HG02642 (cell line): Measurements from ENCODE around the gene NUP205.
"Not testable (repeated sequence)": the region's sequence is repeated elsewhere in the genome, so short reads cannot be mapped to it uniquely, and the experiment has no call there.

Experiments used
- ATAC-seq: cut with Tn5 transposase; IDR thresholded peaks from one replicate; pipeline ENCODE4 v1.9.1; 2021; ENCODE audit warnings: mild to moderate bottlenecking; ENCODE audit not compliant: unreplicated experiment, poor library complexity

NUP205 gene

DNA sequence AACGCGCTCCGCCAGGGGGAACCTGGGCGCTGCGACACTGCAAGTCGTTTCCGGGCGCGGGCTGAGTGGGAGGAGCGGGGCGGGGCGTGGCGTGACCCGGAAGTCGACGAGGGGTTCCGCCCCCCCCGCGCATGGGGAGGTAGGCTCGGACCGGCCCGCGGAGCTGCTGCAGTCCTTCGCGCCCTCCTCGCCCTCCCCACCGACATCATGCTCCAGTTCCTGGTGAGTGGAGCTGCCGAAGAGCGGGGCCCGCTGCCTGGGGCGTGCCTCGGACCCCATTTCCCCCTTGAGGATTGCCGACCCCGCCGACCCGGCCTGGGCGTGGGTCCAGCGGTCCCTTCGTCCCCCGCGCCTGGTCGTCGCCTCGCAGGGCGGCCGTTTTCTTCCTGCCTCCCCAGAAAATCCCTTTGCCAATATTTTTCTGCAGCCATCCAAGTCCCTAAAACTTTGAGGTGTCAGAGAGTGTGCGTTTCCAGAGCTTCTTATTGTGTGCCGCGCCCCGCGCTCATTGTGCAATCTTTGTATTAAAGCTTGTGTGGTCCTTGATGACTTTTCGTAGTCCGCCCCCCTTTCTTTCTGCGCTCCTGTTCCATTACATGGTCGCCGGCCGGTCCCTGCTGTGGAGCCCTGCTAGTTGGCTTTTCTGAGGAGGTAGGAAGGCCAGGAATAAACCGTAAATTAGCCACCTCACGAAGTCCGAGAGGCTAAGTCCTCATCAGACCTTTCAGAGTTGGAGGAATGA lies 104.8 kb downstream of the NUP205 start, which contains the start of gene STMP1:
Gene STMP1, plus strand, starts transcription at position 142 of the 742 bp plus-strand sequence.
- peak; percentile 97 for ATAC-seq

DNA sequence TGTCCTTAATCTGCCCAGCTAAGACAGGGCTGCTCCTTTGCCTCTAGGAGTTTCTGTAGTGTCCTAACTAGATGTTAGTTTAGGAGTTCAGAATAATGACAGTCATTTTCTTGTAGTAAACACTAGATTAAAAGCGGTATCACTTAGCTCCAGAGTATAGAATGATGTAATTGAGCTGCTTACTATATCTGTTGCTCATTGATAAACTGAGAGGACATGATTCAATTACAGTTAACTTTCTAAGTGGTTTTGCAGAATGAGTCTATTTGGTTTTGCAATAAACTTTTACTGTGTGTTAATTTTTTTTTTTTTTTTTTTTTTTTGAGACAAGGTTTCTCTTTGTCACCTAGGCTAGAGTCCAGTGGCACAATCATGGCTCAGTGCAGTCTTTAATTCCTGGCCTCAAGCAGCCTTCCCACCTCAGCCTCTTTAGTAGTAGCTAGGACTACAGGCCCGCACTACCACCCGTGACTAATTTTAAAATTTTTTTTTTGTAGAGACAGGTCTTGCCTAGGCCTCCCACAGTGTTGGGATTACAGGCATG lies 106.4 kb downstream of the NUP205 start:
- no peak for ATAC-seq

DNA sequence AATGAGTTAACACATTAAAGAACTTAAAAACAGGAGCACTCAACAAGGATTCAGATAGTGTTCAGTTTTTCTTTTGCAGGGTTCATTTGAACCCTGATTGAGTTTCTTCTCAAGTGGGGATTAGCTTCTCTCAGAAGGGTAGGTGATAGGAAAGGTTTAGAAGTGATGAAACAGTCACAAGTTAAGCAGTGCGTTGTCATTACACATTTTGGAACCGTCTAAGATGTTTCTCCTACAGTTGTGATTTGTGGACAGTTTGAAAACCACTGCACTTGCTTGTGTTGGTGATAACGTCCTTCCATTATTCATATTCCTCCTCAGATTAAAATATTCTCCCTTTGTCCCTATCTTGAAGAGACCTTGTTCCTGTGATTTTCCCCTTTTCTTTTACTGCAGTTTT lies 107.3 kb downstream of the NUP205 start:
- ATAC-seq = no peak

DNA sequence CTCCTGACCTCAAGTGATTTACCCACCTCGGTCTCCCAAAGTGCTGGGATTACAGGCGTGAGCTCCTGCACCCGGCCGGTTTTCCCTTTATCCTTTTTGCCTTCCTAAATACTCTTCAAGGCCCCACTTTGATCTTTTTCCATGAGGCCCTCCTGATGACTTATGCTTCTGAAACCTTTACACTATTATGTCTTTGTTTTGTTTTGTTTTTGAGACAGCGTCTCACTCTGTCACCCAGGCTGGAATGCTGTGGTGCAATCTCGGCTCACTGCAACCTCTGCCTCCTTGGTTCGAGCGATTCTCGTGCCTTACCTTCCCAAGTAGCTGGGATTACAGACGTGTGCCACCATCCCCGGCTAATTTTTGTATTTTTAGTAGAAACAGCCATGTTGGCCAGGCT lies 108.4 kb downstream of the NUP205 start:
- no peak for ATAC-seq

DNA sequence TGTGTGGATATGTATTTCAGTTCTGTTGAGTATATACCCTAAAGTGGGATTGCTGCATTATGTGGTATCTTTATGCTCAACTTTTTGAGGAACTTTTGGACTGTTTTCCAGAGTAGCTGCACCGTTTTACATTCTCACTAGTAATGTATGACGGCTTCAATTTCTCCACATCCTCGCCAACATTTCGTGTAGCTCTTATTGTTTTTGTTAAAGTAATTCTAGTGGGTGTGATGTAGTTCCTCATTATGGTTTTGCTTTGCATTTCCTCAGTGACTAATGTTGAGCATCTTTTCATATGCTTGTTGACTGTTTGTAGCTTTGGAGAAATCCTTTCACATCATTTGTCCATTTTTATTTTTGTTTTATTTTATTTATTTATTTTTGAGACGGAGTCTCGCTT lies 109.1 kb downstream of the NUP205 start:
- no peak for ATAC-seq

DNA sequence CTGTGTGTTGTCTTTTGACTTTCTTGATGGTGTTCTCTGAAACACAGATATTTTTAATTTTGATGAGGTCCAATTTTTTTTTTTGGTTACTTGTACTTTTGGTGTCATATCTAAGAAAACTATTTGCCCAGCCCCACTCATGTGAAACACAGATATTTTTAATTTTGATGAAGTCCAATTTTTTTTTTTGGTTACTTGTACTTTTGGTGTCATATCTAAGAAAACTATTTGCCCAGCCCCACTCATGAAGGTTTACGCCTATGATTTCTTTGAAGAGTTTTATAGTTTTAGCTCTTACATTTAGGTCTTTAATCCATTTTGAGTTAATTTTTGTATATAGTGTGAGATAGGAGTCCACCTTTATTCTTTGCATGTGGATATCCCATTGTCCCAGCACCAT lies 109.9 kb downstream of the NUP205 start:
- not testable (repeated sequence) for ATAC-seq

DNA sequence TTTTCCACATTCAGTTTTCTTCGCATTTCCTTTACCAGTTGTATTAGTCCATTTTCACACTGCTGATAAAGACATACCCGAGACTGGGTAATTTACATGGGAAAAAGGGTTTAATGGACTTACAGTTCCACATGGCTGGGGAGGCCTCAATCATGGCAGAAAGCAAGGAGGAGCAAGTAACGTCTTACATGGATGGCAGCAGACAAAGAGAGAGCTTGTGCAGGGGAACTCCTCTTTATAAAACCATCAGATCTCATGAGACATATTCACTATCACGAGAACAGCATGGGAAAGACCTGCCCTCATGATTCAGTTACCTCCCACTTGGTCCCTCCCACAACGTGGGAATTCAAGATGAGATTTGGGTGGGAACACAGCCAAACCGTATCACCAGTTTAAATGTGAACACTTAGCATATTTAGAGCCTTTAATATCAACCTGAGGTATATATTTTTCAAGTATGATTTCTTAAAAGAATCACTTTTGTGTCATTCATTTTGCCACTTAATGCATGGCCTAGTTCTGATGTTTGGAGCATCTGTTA lies 111.2 kb downstream of the NUP205 start:
- not testable (repeated sequence) for ATAC-seq

DNA sequence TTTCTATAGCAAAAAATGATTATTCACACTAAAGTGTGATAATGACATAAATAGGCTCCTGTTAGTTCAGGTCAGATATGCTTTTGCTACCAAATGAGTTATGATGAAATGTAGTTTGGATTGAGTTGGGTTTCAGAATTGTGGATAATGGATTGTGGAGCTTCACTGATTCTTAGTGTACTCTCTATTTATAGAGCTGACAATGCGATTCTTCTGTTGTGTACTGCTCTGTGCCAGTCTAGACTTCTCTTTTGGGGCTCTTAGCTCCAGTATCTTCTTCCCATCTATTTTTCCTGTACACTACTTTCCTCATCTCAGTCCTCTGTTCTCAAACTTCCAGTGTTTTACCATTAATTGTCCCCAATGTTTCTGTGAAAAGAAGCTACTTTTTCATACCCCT lies 112.1 kb downstream of the NUP205 start:
- ATAC-seq = no peak

DNA sequence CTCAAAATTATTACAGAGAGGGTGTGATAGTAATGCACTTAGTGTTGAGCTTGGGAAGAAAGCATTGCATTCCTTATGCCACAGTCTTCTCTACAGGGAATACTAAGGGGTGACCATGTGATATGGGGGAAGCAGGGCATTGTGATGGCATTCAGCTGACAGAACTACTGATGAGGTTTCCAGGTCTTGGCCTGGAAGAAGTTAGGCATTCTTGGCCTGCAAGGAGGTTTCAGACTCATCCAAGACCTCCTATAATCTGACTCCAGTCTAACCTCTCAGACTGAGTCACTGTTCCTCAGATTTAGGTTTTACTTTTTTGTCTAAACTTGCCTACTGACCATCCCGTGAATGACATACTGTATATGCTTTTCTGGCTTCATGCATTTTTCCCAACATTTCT lies 112.5 kb downstream of the NUP205 start:
- no peak for ATAC-seq

DNA sequence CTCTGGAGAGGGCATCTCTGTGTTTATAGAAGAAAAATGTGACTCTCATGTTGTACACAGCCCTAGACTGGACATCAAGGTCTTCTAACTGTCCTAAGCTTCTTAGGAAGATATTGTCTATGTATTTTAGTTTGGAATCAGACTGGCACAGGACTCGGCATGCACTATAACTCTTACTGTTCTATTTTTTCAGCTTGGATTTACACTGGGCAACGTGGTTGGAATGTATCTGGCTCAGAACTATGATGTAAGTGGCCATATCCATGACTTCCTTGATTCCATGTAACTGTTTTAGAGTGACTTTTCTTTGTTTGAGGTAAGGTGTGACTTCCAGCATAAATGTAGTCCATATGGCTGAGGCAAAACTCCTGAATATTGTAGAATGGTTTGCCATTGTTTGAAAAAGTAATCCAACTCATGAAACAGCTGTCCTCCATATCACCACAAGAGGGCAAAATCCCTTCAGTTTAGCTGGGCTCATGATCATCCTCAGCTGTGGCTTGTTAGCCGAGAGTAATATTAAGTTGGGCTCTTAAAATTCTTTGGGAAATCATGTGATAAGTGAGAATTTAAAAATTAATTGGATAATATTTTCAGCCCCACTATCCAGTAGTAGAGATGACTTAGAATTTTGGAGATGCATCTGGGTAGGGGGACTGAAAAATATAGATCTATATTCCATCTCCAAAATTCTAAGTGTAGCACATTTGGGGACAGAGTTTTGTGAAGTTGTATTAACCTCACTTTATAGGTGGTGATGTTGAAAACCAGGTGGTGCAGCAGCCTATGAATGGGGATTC lies 115.0 kb downstream of the NUP205 start:
- peak; percentile 73 for ATAC-seq

DNA sequence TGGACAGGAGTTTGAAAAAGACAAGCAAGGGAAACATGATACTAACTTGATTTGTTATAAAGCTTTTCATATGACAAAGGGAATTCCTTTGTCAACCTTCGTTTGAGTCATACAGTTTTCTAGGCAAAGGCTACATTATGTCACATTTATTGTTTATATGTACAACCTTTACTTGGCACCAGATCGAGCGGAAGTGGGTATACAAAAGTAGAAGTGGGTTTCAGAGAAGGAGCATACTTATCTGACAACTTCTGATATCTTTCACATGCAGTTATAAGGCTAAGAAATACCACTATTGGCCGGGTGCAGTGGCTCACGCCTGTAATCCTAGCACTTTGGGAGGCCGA lies 115.6 kb downstream of the NUP205 start:
- ATAC-seq = no peak

DNA sequence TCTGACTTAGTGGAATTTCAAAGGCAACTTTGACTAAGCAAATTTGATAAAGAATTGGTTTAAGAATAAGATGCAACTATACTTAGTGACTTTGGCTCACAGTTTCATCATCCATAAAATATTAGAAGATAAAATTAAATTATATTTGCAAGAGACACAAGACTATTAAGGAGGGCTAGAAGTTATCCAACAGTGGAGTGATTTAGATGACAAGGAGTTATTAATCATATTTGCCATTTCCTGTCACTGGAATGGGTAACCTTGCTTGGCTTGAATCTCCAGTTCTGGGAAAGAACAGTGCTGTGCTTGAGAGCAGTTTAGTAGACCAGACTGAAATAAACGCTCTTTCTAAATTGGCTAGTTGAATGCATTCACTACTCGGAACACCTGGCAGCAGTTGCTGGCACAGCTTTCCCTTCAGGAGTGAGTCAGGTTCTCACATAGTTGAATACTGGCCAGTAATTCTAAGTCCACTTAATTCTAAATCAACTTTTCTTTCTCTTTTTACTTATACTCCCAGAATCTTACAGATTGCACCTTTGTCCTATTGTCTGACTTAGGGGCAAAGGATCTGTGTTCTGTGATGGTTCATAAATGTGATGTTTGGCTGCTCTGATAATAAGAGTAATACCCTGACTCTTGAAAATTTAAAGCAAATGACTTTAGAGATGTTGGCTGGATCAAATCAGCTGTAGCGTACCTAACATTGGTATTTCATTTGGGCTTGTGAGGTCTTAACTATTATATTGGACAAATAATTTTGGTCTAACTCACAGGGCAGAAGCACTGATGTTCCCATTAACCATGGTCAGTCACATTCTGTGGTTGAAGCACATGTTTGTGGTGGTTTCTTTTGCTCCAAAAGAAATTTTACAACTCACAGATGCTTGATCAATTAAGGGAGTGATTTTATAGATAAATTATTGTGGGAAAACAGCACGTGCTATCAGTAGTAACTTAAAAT lies 121.2 kb downstream of the NUP205 start:
- ATAC-seq = no peak

DNA sequence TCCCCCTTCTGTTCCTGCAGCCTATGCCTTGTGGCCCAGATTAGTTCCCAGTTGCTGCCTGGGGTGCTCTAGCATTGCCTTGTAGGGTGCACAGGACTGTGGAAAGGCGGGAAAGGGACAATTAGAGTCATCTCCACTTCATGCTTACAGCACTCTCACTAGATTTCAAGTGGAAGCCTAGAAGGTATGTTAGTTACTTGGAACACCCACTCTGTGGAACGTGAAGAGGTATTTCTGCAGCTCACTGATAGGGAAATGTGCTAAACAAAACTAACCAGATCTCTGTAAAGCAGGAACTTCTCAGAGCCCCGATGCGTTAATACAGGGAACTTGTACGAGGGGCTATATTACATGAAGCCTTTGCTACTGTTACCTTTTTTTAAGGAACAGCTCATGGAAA lies 124.0 kb downstream of the NUP205 start:
- no peak for ATAC-seq

DNA sequence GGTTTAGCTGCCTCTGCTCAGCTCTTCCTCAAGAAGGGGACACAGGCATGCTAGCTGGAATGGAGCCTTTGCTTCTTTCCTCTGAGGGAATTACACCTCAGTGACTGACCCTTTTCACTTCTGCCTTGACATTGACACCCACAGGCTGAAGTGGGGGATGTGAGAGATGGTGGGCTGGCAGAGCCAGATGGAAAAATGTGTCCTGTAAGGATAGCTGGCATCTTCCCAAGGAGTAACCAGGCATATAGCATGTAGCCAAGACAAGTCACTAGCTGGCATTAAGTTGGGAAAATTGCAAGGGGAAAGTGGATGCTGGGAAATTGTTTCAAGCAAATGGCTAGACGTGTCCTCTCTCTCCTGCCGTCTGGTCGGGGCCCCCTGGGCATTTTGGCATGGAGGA lies 124.5 kb downstream of the NUP205 start:
- ATAC-seq = no peak

DNA sequence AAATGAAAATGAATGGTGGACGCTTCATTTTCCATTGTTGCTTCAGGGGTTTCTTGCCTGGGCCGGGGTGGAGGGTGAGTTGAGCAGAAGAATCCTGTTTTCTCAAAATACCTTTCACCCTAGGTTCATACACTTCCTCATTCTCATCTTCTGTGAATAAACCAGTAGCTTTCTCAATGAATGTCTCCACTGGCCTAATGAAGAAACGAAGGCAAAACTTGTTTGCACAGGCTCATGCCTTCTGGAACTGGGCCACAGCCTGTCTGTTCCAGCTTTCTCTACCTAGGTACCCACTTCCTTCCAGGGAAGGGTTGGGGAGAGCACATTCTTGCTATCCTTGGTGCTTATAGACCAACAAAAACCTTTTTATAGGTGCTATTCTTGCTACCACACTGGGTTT lies 125.9 kb downstream of the NUP205 start:
- no peak for ATAC-seq

DNA sequence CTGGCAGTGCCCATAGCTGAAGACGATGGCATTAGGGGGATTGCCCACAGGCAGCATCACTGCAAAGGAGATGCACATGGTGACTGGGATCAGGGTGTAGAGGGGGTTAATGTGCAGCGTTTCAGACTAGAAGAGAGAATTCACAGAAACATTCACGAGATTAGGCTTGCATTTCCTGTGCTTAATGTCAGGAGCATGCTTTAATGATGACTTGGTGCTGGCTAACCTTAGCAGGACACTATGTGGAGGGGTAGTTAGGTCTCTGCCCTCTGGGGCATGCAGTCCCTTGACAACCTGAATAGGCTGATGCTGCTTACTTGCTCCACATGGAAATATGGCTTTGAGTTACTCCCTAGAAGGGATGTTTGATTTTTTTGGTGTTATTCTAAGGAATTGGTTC lies 126.4 kb downstream of the NUP205 start:
- no peak for ATAC-seq

DNA sequence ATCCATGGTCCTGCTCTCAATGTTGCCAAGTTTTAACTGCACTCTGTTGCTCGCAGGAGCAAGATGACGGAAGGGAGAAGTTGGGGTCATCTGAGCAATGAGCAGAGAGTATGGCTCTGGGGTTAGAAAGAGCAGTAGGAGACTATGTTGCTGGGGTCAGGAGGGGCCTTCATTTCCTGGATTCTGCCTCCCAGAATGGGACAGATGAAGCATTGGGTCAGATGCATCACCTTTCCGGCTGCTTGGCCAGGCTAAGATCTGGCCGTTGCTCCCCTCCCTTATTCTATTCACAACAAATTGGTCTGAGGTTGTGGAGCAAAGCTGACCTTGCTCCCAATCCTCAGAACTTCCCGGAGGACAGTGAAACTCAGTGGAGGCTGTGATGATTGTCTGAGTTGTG lies 127.0 kb downstream of the NUP205 start:
- ATAC-seq = no peak

DNA sequence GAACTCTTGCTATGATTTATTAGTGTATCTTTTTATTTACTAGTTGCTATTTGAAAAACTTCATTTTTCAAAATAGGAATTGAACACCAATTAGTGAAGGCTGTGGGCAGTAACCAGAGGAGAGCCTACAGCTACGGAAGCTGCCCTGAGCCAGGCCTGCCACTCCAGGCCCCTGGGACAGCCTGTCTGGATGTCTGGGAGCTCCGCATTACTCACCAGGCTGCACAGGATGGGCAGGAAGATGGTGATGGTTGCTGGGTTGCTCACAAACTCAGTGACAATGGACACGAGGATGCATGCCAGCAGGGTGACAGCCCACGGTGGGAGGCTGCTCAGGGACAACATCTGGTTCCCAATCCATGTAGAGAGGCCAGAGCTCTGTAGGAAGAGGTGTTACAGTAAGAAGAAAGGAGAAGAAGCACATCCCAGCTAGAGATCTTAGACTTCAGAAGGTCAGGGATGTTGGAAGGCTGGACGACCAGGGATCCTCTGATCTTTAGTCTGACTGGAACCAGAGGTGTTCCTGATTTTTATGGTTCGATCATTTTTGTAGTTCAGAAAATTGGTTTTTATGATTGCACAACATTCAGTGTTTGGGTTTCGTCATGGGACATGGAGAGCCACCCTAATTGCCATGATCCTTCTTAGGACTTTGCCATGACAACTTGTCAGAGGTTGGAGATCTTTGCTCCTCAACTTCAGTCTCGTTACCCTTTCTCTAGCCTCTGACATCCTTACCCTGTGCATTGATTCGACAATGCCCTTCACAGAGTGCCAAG lies 127.8 kb downstream of the NUP205 start:
- no peak for ATAC-seq

DNA sequence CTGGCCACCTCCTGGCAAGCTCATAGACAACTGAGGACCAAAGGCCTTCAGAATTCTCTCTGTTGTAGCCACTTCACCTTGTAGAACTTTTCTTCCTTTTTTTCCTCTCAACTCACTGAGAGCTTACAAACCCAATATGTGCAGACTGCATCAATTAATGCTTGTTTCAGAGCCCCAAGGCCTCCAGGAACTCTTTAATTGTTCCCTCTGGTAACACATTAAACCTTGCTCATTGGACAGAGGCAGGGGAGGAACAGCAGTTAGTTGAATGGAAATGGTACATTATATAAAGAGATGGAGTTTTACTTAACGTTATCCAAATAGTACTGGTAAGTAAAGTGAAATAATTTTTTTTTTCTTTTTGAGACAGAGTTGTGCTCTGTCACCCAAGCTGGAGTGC lies 129.7 kb downstream of the NUP205 start:
- ATAC-seq = no peak
